Mesodermal cell (in vitro differentiated cells): Measurements from ENCODE around the gene POLR2J3.
"Not testable (repeated sequence)": the region's sequence is repeated elsewhere in the genome, so short reads cannot be mapped to it uniquely, and the experiment has no call there.

Experiments used
- H3K27ac ChIP-seq: 2 replicates; pipeline ENCODE4 v1.7.0; 2013; ENCODE audit warnings: mild to moderate bottlenecking, low read depth, low read length, moderate library complexity; ENCODE audit not compliant: severe bottlenecking
- H3K36me3 ChIP-seq: 2 replicates; pipeline ENCODE4 v1.7.1; 2013; ENCODE audit warnings: mild to moderate bottlenecking, low read length, moderate library complexity; ENCODE audit not compliant: control insufficient read depth, insufficient read depth
- H3K4me1 ChIP-seq: one replicate; pipeline ENCODE4 v1.7.1; 2013; ENCODE audit warnings: mild to moderate bottlenecking, low read length; ENCODE audit not compliant: insufficient read depth, control insufficient read depth, poor library complexity, severe bottlenecking
- H3K4me3 ChIP-seq: 2 replicates; pipeline ENCODE4 v1.7.0; 2013; ENCODE audit warnings: low read length, control low read depth, mild to moderate bottlenecking; ENCODE audit not compliant: insufficient read depth, poor library complexity, severe bottlenecking; ENCODE audit errors: extremely low read depth
- H3K9me3 ChIP-seq: 2 replicates; pipeline ENCODE4 v1.7.1; 2013; ENCODE audit warnings: mild to moderate bottlenecking, low read length, moderate library complexity; ENCODE audit not compliant: control insufficient read depth
- WGBS, 2 experiments: methylation state at CpG; one replicate each; pipeline ENCODE4 v1.1.5; 2013; ENCODE audit warnings: missing lambda C conversion rate in 2 of 2; ENCODE audit not compliant: insufficient coverage in 2 of 2; 5-methylcytosine and 5-hydroxymethylcytosine counted together

Gene POLR2J3

DNA sequence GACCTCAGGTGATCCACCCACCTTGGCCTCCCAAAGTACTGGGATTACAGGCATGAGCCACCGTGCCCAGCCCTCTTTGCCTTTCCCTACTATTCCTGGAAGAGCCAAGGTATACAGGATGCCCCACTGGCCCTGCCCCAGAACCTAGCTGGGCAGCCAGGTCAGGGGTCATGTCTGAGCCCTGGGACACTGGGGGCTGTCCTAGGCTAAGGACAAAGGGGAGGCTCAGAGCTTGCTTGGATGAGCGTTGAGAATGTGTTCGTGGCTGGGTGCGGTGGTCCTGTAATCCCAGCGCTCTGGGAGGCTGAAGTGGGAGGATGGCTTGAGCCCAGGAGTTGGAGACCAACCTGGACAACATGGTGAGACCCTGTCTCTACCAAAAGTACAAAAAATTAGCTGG is 6.1 kb upstream of the POLR2J3 start:
- H3K27ac ChIP-seq, H3K4me3 ChIP-seq, H3K4me1 ChIP-seq, H3K9me3 ChIP-seq, H3K36me3 ChIP-seq: not testable (repeated sequence)
- WGBS, 2 experiments: no CpG with 5 or more reads among the region's 5 CpGs

GRCh38 chr7:102577315-102578240 is 5.2 kb upstream of the POLR2J3 start:
- H3K4me3 ChIP-seq, H3K27ac ChIP-seq, H3K9me3 ChIP-seq, H3K4me1 ChIP-seq, H3K36me3 ChIP-seq: not testable (repeated sequence)
- 84 to 93% methylated on average over 2 to 3 of the region's 7 CpGs for WGBS, 2 experiments

GRCh38 chr7:102576363-102576762 is 4.0 kb upstream of the POLR2J3 start:
- H3K4me3 ChIP-seq, H3K36me3 ChIP-seq, H3K9me3 ChIP-seq, H3K4me1 ChIP-seq, H3K27ac ChIP-seq: not testable (repeated sequence)
- no CpG with 5 or more reads among the region's 3 CpGs for WGBS, 2 experiments

DNA sequence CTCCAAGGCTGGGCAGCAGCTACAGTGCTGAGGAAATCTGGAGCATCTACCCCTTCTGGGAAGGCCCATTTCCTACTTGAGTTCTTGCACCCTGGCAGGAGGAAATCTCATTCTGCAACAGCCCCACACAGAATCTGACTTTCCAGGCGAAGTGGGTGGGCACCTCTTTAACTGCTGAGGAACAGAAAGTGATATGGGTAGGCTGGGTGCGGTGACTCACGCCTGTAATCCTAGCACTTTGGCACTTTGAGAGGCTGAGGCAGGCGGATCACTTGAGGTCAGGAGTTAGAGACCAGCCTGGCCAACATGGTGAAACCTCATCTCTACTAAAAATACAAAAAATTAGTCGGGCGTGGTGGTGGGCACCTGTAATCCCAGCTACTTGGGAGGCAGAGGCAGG is 2.2 kb upstream of the POLR2J3 start:
- WGBS, 2 experiments: no CpG with 5 or more reads among the region's 6 CpGs

DNA sequence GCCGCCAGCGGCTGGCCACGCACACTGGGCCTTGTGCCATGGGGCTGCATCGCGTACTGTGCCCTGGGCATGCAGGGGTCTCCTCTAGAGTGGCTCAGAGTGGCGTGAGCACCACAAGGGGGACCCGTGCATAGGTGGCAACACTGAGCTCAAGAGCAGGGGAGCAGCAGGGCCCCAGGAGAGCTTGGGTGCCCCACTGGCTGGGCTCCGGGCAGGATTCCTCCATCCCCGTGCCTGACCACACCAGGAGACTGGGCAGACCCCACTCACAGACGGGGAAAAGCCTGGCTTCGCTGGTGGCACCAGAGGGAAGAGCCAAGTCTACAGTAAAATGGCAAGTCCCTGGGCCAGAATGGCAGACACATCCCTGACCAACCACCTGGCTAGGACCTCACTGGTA is 3.8 kb downstream of the POLR2J3 start:
- no CpG with 5 or more reads among the region's 11 CpGs for WGBS, 2 experiments
- H3K4me3 ChIP-seq, H3K4me1 ChIP-seq, H3K27ac ChIP-seq, H3K9me3 ChIP-seq, H3K36me3 ChIP-seq: not testable (repeated sequence)

More for the DNA sequence above, 2.2 kb upstream of the POLR2J3 start:
- H3K4me3 ChIP-seq, H3K4me1 ChIP-seq, H3K36me3 ChIP-seq, H3K9me3 ChIP-seq, H3K27ac ChIP-seq: not testable (repeated sequence)

DNA sequence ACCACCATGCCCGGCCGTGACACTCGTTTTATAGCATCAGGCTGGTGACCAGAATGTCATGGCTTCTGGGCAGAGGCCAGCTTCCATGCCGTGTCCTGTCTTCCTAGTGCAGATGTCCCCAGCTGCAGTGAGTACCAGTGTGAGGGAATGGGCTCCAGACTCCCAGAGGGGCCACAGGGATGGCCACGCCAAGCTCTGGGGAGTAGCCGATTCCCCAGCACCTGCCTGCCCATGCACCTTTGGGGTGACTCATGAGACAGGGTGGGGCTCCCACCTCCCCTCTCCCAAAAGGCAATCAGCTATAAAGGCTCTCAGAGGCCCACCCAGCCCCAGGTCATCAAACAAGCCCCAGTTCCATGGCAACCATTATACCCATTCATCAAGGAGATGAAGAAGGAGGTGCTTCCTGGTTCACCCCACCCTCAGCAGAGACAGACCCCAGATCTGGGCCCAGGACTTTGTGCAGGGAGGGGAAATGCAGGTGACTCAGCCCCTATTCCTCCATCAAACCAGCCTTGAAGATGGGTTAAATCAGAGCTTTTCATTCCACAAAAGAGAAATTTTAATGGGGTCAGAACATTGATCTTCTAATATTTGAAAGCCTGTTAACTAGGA is 21.5 kb downstream of the POLR2J3 start, which contains the start of gene SPDYE2:
SPDYE2 (plus strand) TSS at position 419 of the 615 bp plus-strand sequence. CDS start 2,030 bp downstream, outside the sequence.
- not testable (repeated sequence) for H3K9me3 ChIP-seq, H3K4me3 ChIP-seq, H3K27ac ChIP-seq, H3K4me1 ChIP-seq, H3K36me3 ChIP-seq
- WGBS, 2 experiments: no CpG with 5 or more reads among the region's 6 CpGs

DNA sequence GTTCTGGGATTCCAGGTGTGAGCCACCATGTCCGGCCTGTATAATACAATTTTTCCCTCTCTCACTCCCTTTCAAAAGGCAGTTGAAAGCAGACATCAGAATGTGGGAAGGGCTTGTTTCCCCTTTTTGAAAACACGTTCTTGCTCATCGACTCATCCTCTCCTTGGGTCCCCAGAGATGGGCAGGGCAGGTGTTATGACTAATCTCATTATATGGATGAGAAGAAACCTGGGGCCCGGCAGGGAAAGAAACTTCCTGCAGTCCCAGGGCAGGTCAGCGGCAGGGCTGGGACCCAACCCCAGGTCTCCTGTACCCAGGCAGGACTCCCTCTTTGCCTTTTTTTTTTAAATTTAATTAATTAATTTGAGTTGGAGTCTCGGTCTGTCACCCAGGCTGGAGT is 26.0 kb downstream of the POLR2J3 start:
- H3K36me3 ChIP-seq, H3K27ac ChIP-seq, H3K4me1 ChIP-seq, H3K9me3 ChIP-seq, H3K4me3 ChIP-seq: not testable (repeated sequence)
- no CpG with 5 or more reads among the region's 6 CpGs for WGBS, 2 experiments

DNA sequence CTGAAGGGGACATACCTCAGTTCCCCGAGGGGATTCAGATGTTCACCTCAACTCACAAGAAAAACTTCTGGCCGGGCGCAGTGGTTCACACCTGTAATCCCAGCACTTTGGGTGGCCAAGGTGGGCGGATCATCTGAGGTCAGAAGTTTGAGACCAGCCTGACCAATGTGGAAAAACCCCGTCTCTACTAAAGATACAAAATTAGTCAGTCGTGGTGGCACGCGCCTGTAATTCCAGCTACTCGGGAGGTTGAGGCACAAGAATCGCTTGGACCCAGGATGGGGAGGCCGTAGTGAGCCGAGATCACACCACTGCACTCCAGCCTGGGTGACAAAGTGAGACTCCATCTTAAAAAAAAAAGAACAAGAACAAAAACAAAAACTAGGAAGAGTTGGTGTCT is 27.1 kb downstream of the POLR2J3 start:
- not testable (repeated sequence) for H3K4me1 ChIP-seq, H3K4me3 ChIP-seq, H3K9me3 ChIP-seq, H3K27ac ChIP-seq, H3K36me3 ChIP-seq
- whole genome bisulfite sequencing, 2 experiments: 100% methylated on average over 3 of the region's 12 CpGs; no CpG with 5 or more reads in 1 of the 2 experiments

GRCh38 chr7:102544372-102544771 is 28.0 kb downstream of the POLR2J3 start:
- no CpG with 5 or more reads among the region's 1 CpG for WGBS, 2 experiments
- H3K4me1 ChIP-seq, H3K9me3 ChIP-seq, H3K27ac ChIP-seq, H3K36me3 ChIP-seq, H3K4me3 ChIP-seq: not testable (repeated sequence)

DNA sequence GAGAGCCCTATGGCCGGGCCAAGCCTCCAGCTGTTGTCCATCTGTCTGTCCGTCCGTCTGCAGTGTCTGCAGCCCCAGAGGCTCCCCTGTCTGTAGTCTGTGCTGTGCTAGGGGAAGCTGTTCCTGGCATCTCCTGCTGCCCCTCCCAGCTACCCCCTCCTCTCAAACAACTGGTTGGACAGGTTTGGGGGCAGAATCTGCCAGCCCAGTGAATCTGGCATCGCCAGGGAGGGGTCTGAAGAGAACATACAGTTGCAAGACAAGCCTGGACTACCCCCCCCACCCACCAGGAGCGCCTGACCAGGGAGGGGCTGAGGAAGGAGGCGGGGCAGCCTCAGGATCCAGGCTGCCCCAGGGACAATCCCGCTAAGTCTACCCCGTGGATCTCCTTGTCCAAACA is 28.8 kb downstream of the POLR2J3 start, which contains the start of gene UPK3BL2:
UPK3BL2 (minus strand) TSS at position 101 of the 400 bp plus-strand sequence; CDS start at position 41, 60 bp downstream.
- H3K4me1 ChIP-seq, H3K4me3 ChIP-seq, H3K27ac ChIP-seq, H3K36me3 ChIP-seq, H3K9me3 ChIP-seq: not testable (repeated sequence)
- no CpG with 5 or more reads among the region's 8 CpGs for WGBS, 2 experiments

DNA sequence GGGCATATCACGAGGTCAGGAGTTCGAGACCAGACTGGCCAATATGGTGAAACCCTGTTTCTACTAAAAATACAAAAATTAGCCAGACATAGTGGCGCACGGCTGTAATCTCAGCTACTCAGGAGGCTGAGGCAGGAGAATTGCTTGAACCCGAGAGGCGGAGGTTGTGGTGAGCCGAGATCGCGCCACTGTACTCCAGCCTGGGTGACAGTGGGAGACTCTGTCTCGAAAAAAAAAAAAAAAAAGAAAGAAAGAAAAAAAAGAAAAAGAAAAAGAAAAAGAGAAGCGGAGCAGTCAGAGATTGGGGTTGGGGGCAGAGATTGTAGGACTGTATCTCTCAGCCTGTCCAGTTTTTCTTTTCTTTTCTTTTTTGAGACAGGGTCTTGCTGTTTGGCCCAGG is 29.6 kb downstream of the POLR2J3 start:
- not testable (repeated sequence) for H3K36me3 ChIP-seq, H3K27ac ChIP-seq, H3K4me3 ChIP-seq, H3K4me1 ChIP-seq, H3K9me3 ChIP-seq
- no CpG with 5 or more reads among the region's 11 CpGs for WGBS, 2 experiments
